Vagina (tissue), 2 donors: ENCODE data around the gene PIP5K1B. TPM values are rescaled to one million over a fixed set of nuclear protein-coding genes. Genes with fewer than 3 reads are reported as not detected.

Source experiments
- DNase-seq, 2 donors: peaks; one replicate each; pipeline ENCODE4 v3.0.0-alpha.2; 2017; ENCODE audit errors: extremely low spot score in 2 of 2
- H3K27ac ChIP-seq: fragments of 200-600 bp; sonication (generic); one replicate; pipeline ENCODE4 v1.5.1; 2019
- H3K27me3 ChIP-seq: fragments of 200-600 bp; sonication (generic); one replicate; pipeline ENCODE4 v1.5.1; 2019
- H3K36me3 ChIP-seq, 2 donors: fragments of 200-600 bp; sonication (generic); one replicate each; pipeline ENCODE4 v1.5.1; 2017 to 2019
- H3K4me1 ChIP-seq: fragments of 200-600 bp; sonication (generic); one replicate; pipeline ENCODE4 v1.5.1; 2019
- H3K4me3 ChIP-seq, 2 donors: fragments of 200-600 bp; sonication (generic); 1 replicate in 1 of 2; 2 replicates in 1 of 2; pipeline ENCODE4 v1.5.1; 2016 to 2019
- H3K9me3 ChIP-seq: fragments of 200-600 bp; sonication (generic); one replicate; pipeline ENCODE4 v1.5.1; 2019
- POLR2A ChIP-seq, 2 donors: fragments of 450-650 bp; IDR thresholded peaks; one replicate each; pipeline ENCODE4 v1.6.1; 2017; ENCODE audit warnings: antibody characterized with exemption in 2 of 2, mild to moderate bottlenecking in 2 of 2, moderate library complexity in 2 of 2
- POLR2AphosphoS5 ChIP-seq, 2 donors: sonication (generic); formaldehyde crosslinking; IDR thresholded peaks; one replicate each; pipeline ENCODE4 v1.9.0; 2017; ENCODE audit warnings: antibody characterized with exemption in 2 of 2, mild to moderate bottlenecking in 2 of 2, low read depth in 1 of 2; ENCODE audit not compliant: insufficient read depth in 1 of 2
- intact Hi-C: fragments of 100-400 bp; cut with DNase I; formaldehyde crosslinking; loops from one replicate; pipeline ENCODE4 v1.15.1; 2023
- total RNA-seq: library from RNA; depleted of rRNA; stranded (reverse); fragments of >200 nt; gene quantifications from one replicate; pipeline ENCODE4 v1.2.3, GENCODE V29; 2016
- TF ChIP-seq, protein P1 (sequence below), 3 experiments: fragments of 450-650 bp in 2 of 3; fragments of 200-600 bp in 1 of 3; sonication (generic) in 1 of 3; IDR thresholded peaks; one replicate each; pipeline ENCODE4 v1.5.1; 2017 to 2019; ENCODE audit warnings: antibody characterized with exemption in 3 of 3, mild to moderate bottlenecking in 2 of 3, moderate library complexity in 2 of 3

PIP5K1B gene
- total RNA-seq, 1 donor from 2014 or later, result 2.9 TPM

GRCh38 chr9:68721666-68722330 lies 16.8 kb downstream of the PIP5K1B start:
- no peaks in the 10 kb centered on the region for H3K27me3 ChIP-seq
- TF ChIP-seq POLR2A (IDR thresholded peaks at IDR 0.05) (no peak), POLR2AphosphoS5 (IDR thresholded peaks at IDR 0.05; ENCODE audit: insufficient read depth in 1 of 2, low read depth in 1 of 2) (no peak)
- TF ChIP-seq, protein P1, sequence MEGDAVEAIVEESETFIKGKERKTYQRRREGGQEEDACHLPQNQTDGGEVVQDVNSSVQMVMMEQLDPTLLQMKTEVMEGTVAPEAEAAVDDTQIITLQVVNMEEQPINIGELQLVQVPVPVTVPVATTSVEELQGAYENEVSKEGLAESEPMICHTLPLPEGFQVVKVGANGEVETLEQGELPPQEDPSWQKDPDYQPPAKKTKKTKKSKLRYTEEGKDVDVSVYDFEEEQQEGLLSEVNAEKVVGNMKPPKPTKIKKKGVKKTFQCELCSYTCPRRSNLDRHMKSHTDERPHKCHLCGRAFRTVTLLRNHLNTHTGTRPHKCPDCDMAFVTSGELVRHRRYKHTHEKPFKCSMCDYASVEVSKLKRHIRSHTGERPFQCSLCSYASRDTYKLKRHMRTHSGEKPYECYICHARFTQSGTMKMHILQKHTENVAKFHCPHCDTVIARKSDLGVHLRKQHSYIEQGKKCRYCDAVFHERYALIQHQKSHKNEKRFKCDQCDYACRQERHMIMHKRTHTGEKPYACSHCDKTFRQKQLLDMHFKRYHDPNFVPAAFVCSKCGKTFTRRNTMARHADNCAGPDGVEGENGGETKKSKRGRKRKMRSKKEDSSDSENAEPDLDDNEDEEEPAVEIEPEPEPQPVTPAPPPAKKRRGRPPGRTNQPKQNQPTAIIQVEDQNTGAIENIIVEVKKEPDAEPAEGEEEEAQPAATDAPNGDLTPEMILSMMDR (IDR thresholded peaks at IDR 0.05), result no peak
- intact Hi-C loops, result no loop called here
- no peaks in the 10 kb centered on the region for H3K4me1 ChIP-seq
- H3K4me3 ChIP-seq, result no peak overlapping the region
- no peak overlapping the region for H3K27ac ChIP-seq
- no peaks in the 10 kb centered on the region for H3K9me3 ChIP-seq
- no peaks in the 10 kb centered on the region for H3K36me3 ChIP-seq
- no peak for DNase-seq

GRCh38 chr9:68725070-68725469 lies 20.0 kb downstream of the PIP5K1B start:
- H3K36me3 ChIP-seq, result no peaks in the 10 kb centered on the region
- no peak for TF ChIP-seq POLR2A (IDR thresholded peaks at IDR 0.05)
- TF ChIP-seq, protein P1 (IDR thresholded peaks at IDR 0.05), result no peak
- no peak for TF ChIP-seq POLR2AphosphoS5 (IDR thresholded peaks at IDR 0.05; ENCODE audit: insufficient read depth in 1 of 2, low read depth in 1 of 2)
- no peak overlapping the region for H3K27ac ChIP-seq
- no peaks in the 10 kb centered on the region for H3K9me3 ChIP-seq
- no peak for DNase-seq
- intact Hi-C loops, result no loop called here
- H3K4me1 ChIP-seq, result no peaks in the 10 kb centered on the region
- no peaks in the 10 kb centered on the region for H3K27me3 ChIP-seq
- H3K4me3 ChIP-seq, result no peak overlapping the region

- DNase-seq, result no peak
- no peaks in the 10 kb centered on the region for H3K27me3 ChIP-seq
- H3K27ac ChIP-seq, result no peak overlapping the region
- TF ChIP-seq, protein P1 (IDR thresholded peaks at IDR 0.05), result no peak
- TF ChIP-seq POLR2A (IDR thresholded peaks at IDR 0.05), result no peak
- intact Hi-C loops, result no loop called here
- no peaks in the 10 kb centered on the region for H3K36me3 ChIP-seq
- no peaks in the 10 kb centered on the region for H3K9me3 ChIP-seq
- no peaks in the 10 kb centered on the region for H3K4me1 ChIP-seq
- no peak overlapping the region for H3K4me3 ChIP-seq
These were observed 21.4 kb downstream of the PIP5K1B start for GRCh38 chr9:68726489-68726888.

DNA sequence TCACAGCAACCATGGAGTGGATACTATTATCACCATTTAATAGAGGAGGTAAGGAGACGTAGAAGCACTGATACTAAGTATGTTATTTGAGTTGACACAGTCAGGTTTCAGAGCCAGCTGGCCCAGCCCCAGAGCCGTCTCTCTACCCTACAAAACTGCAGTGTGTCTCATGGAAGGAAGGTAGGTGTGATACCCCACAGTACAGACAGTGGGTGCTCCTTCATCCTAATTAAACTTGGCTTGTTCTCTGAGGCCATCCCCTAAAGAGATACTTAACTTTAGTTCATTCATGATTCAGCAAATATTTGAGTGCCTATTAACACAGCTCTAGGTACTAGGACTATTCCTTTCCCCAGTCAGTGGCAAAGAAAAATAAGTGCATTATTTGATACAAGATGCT lies 22.6 kb downstream of the PIP5K1B start:
- intact Hi-C loops, result no loop called here
- TF ChIP-seq POLR2A (IDR thresholded peaks at IDR 0.05) (no peak), POLR2AphosphoS5 (IDR thresholded peaks at IDR 0.05; ENCODE audit: insufficient read depth in 1 of 2, low read depth in 1 of 2) (no peak)
- TF ChIP-seq, protein P1 (IDR thresholded peaks at IDR 0.05), result no peak
- H3K4me3 ChIP-seq, result no peak overlapping the region
- H3K27me3 ChIP-seq, result no peaks in the 10 kb centered on the region
- no peaks in the 10 kb centered on the region for H3K36me3 ChIP-seq
- H3K9me3 ChIP-seq, result no peaks in the 10 kb centered on the region
- DNase-seq, result no peak
- H3K27ac ChIP-seq, result no peak overlapping the region
- no peaks in the 10 kb centered on the region for H3K4me1 ChIP-seq

GRCh38 chr9:68728731-68729130 lies 23.7 kb downstream of the PIP5K1B start:
- Histone ChIP-seq H3K36me3 (no peaks in the 10 kb centered on the region), H3K27me3 (no peaks in the 10 kb centered on the region), H3K4me3 (no peak overlapping the region), H3K27ac (no peak overlapping the region), H3K9me3 (no peaks in the 10 kb centered on the region), H3K4me1 (no peaks in the 10 kb centered on the region)
- intact Hi-C loops, result no loop called here
- DNase-seq, result no peak
- TF ChIP-seq, protein P1 (IDR thresholded peaks at IDR 0.05), result no peak
- no peak for TF ChIP-seq POLR2A (IDR thresholded peaks at IDR 0.05)
- TF ChIP-seq POLR2AphosphoS5 (IDR thresholded peaks at IDR 0.05; ENCODE audit: insufficient read depth in 1 of 2, low read depth in 1 of 2), result no peak
